ENCODE data around the gene RIC3. TPM values are rescaled to one million over a fixed set of nuclear protein-coding genes. Genes with fewer than 3 reads are reported as not detected.

Gene RIC3
- total RNA-seq, 2 experiments from 2014 or later = 5.7 to 7.4 TPM

DNA sequence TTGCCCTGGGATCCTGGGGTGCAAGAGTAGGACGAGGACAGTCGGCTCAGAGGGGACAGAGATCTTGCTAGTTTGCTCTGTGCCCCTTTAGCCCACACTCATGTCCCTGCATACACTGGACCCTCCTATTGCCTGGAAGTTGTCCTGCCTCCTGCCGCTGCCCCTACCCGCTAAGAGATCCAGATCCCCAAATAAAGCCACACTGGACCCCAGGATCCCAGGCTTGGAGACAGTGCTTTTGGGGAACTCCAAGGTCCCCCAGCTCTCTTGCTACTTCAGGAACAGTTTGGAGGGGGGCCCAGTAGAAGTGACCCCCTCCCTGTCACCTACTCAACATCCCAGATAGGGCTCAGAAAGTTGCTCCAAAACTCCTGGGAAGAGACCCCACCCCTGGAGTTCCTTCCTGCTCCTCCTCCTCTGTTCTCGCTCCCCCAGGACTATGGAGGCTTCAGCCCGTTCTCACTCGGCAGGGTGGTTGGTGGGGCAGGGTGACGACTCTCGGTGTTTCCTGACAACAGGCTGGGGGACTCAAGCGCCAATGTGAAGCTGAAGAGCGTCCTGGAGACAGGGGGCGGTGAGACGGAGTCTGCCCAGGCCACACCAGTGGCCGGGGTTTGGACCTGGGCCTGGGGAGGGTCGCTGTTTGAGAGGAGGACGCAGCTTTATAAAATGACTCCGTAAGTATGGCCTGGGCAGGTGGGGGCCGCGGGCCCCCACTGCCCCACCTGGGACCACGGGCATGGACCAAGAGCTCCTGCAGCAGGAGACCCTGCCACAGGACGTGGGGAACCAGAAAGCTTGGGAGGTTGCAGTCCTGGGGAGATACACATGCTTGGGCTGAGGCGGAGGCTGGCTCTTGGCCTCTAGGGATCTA is 107.0 kb downstream of the RIC3 start:
- no peak overlapping the region for H3K27ac Mint-ChIP-seq
- no peaks in the 10 kb centered on the region for H3K36me3 Mint-ChIP-seq
- H3K4me3 Mint-ChIP-seq = no peak overlapping the region
- CTCF ChIA-PET = no interaction called here
- H3K4me1 Mint-ChIP-seq = peaks cover 5% of the 10 kb centered on the region
- ATAC-seq = no peak
- H3K9me3 Mint-ChIP-seq (ENCODE audit: low read depth) = no peaks in the 10 kb centered on the region
- H3K27me3 Mint-ChIP-seq = peaks cover under 1% of the 10 kb centered on the region
- peak; percentile 33 for DNase-seq

GRCh38 chr11:8060801-8061554 is 107.8 kb downstream of the RIC3 start:
- no peak for ATAC-seq

DNA sequence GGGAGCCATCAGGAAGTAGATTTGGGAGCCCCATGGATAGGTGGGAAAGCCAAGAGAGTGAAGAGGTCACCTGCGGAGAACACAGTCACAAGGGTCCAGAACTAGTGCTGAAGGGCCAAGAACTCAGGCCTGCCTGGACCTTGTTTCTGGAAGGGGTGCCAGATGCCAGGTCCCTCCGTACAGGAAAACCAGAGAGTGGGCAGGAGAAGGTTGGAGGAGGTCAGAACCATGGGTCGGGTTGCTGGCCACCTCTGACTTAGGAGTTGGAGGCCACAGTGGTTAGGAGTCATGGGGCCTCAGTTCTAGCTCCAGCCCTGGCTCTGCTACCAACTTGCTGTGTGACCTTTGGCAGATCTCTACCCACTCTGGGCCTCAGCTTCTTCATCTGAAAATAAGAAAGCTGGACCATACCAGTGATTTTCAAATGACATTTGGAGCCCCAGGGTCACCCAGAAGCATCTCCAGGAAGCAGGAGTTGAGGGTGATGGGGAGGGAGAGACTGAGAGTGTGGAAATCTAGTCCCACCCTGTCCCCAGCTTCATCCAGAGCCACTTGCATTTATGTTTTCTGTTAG is 108.6 kb downstream of the RIC3 start:
- H3K4me1 Mint-ChIP-seq = peaks cover 5% of the 10 kb centered on the region
- H3K4me3 Mint-ChIP-seq = no peak overlapping the region
- no peak overlapping the region for H3K27ac Mint-ChIP-seq
- DNase-seq (peak; percentile 31), ATAC-seq (no peak)
- no peaks in the 10 kb centered on the region for H3K27me3 Mint-ChIP-seq
- CTCF ChIA-PET = no interaction called here
- no peaks in the 10 kb centered on the region for H3K36me3 Mint-ChIP-seq
- no peaks in the 10 kb centered on the region for H3K9me3 Mint-ChIP-seq (ENCODE audit: low read depth)

More at GRCh38 chr11:8060801-8061554, 107.8 kb downstream of the RIC3 start:
- Mint-ChIP-seq H3K27me3 (no peaks in the 10 kb centered on the region), H3K27ac (no peak overlapping the region), H3K9me3 (ENCODE audit: low read depth) (no peaks in the 10 kb centered on the region), H3K36me3 (no peaks in the 10 kb centered on the region), H3K4me3 (no peak overlapping the region), H3K4me1 (peaks cover 5% of the 10 kb centered on the region)
- DNase-seq = peak; percentile 31
- CTCF ChIA-PET = no interaction called here

GRCh38 chr11:8059571-8060011 is 109.2 kb downstream of the RIC3 start:
- H3K36me3 Mint-ChIP-seq = no peaks in the 10 kb centered on the region
- no peak overlapping the region for H3K27ac Mint-ChIP-seq
- no peak for ATAC-seq
- DNase-seq = peak; percentile 28
- no peaks in the 10 kb centered on the region for H3K27me3 Mint-ChIP-seq
- no peak overlapping the region for H3K4me3 Mint-ChIP-seq
- CTCF ChIA-PET = interaction anchor here (0.9 to 1.4 kb wide), 3 partner anchors 11 to 31 kb away, joined by 3 to 4 read pairs (median 3); no protein-coding TSS in a partner anchor
- no peaks in the 10 kb centered on the region for H3K9me3 Mint-ChIP-seq (ENCODE audit: low read depth)
- peaks cover 5% of the 10 kb centered on the region for H3K4me1 Mint-ChIP-seq

- Mint-ChIP-seq H3K4me1 (peaks cover 5% of the 10 kb centered on the region), H3K36me3 (no peaks in the 10 kb centered on the region), H3K27me3 (no peaks in the 10 kb centered on the region), H3K4me3 (no peak overlapping the region), H3K27ac (no peak overlapping the region), H3K9me3 (ENCODE audit: low read depth) (no peaks in the 10 kb centered on the region)
- CTCF ChIA-PET = interaction anchor here (0.9 to 1.4 kb wide), 3 partner anchors 11 to 32 kb away, joined by 3 to 4 read pairs (median 3); no protein-coding TSS in a partner anchor
- ATAC-seq = no peak
- DNase-seq = peak; percentile 37
These were observed 109.8 kb downstream of the RIC3 start for GRCh38 chr11:8059030-8059429.

- H3K36me3 Mint-ChIP-seq = no peaks in the 10 kb centered on the region
- DNase-seq (peak; percentile 36), ATAC-seq (no peak)
- H3K27me3 Mint-ChIP-seq = no peaks in the 10 kb centered on the region
- no peaks in the 10 kb centered on the region for H3K9me3 Mint-ChIP-seq (ENCODE audit: low read depth)
- H3K4me3 Mint-ChIP-seq = no peak overlapping the region
- peaks cover 5% of the 10 kb centered on the region for H3K4me1 Mint-ChIP-seq
- CTCF ChIA-PET = interaction anchor here (1.4 kb wide), 1 partner anchor 25 kb away, joined by 3 read pairs; no protein-coding TSS in a partner anchor
- H3K27ac Mint-ChIP-seq = no peak overlapping the region
These were observed 110.6 kb downstream of the RIC3 start for GRCh38 chr11:8058216-8058615.

DNA sequence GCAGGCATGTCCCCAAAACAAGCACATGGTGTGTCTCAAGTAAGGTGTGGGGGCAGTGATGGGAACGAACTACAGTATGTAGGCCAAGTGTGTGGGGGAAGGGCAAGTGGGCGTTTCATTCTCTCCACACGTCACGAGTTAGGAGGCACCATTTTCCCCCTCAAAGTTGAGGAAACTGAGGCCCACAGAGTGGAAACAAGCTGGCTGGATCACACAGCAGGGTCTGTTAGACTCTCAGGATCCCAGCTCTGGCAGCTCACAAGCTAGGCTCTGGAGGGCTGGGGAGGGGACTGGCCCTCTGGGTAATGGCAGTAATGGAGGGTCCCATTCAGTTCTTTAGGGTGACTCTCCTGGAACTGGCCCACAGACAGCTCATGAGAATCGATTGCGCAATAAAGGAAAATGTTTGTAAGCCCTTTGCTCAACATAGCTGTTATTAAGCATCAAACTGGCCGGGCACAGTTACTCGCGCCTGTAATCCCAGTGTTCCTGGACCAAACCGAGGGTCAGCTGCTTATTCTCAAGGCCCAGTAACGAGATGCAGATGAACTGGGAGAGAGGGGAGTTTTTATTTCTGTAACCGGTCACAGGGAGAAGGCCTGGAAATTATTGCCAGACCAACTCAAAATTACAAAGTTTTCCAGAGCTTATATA is 111.9 kb downstream of the RIC3 start:
- H3K27me3 Mint-ChIP-seq = no peaks in the 10 kb centered on the region
- peaks cover 5% of the 10 kb centered on the region for H3K4me1 Mint-ChIP-seq
- CTCF ChIA-PET = interaction anchor here (1.3 to 1.4 kb wide), 2 partner anchors 23 to 42 kb away, joined by 3 to 4 read pairs; no protein-coding TSS in a partner anchor
- no peak overlapping the region for H3K27ac Mint-ChIP-seq
- DNase-seq = peak; percentile 31
- no peaks in the 10 kb centered on the region for H3K36me3 Mint-ChIP-seq
- no peak for ATAC-seq
- no peaks in the 10 kb centered on the region for H3K9me3 Mint-ChIP-seq (ENCODE audit: low read depth)
- no peak overlapping the region for H3K4me3 Mint-ChIP-seq

Other genes starting within 250 kb of the RIC3 start
- not detected for gene OR10A6, start 237.8 kb downstream of the RIC3 start, total RNA-seq
- not detected for gene OR10A3, start 227.3 kb downstream of the RIC3 start, total RNA-seq
- not detected for gene NLRP10, start 203.6 kb downstream of the RIC3 start, total RNA-seq
- gene EIF3F, start 181.7 kb downstream of the RIC3 start, total RNA-seq = 100 to 1,000 TPM; 192 to 234 TPM
- under 1 TPM; 0.07 to 0.09 TPM for gene TUB, start 87.8 kb downstream of the RIC3 start, total RNA-seq
- not detected for gene LMO1, start 94.9 kb upstream of the RIC3 start, total RNA-seq

All from activated CD8-positive, alpha-beta memory T cell treated with anti-CD3 and anti-CD28 coated beads, Interleukin-2, amount 10 ng/mL, durations not matched to agents 7 days and 5 days (primary cell).